Measurements from ENCODE around the gene PRPSAP1. TPM values are rescaled to one million over a fixed set of nuclear protein-coding genes. Genes with fewer than 3 reads are reported as not detected.

The PRPSAP1 gene
- polyA plus RNA-seq, 4 donors: 66.8 to 92.6 (median 80.1) TPM

Other genes with a start within 250 kb of the PRPSAP1 start
- 10 to 100 TPM in 3 of 4 donors, under 1 TPM in 1; 0.55 to 26.8 (median 17.8) TPM for gene FOXJ1, start 212.7 kb downstream of the PRPSAP1 start, polyA plus RNA-seq (ENCODE audit: insufficient read length in 4 of 4)
- 10 to 100 TPM; 12.4 to 30.1 (median 28.0) TPM for gene RNF157, start 113.4 kb downstream of the PRPSAP1 start, polyA plus RNA-seq (ENCODE audit: insufficient read length in 4 of 4)
- gene UBALD2, start 88.6 kb downstream of the PRPSAP1 start, polyA plus RNA-seq (ENCODE audit: insufficient read length in 4 of 4): 10 to 100 TPM; 28.8 to 52.2 (median 30.1) TPM
- 10 to 100 TPM in 1 of 4 donors, 1 to 10 TPM in 3; 4.0 to 11.8 (median 4.9) TPM for gene QRICH2, start 45.6 kb downstream of the PRPSAP1 start, polyA plus RNA-seq (ENCODE audit: insufficient read length in 4 of 4)
- 1 to 10 TPM; 2.1 to 2.7 (median 2.2) TPM for gene SPHK1, start 30.7 kb upstream of the PRPSAP1 start, polyA plus RNA-seq (ENCODE audit: insufficient read length in 4 of 4)
- 10 to 100 TPM; 21.9 to 28.7 (median 25.6) TPM for gene UBE2O, start 99.2 kb upstream of the PRPSAP1 start, polyA plus RNA-seq (ENCODE audit: insufficient read length in 4 of 4)
- gene AANAT, start 113.7 kb upstream of the PRPSAP1 start, polyA plus RNA-seq (ENCODE audit: insufficient read length in 4 of 4): under 1 TPM in 3 of 4 donors, not detected in 1; 0.21 to 0.23 (median 0.22) TPM
- 1 to 10 TPM; 4.6 to 8.9 (median 6.2) TPM for gene RHBDF2, start 147.5 kb upstream of the PRPSAP1 start, polyA plus RNA-seq (ENCODE audit: insufficient read length in 4 of 4)
- 10 to 100 TPM; 11.0 to 19.0 (median 15.6) TPM for gene CYGB, start 183.8 kb upstream of the PRPSAP1 start, polyA plus RNA-seq (ENCODE audit: insufficient read length in 4 of 4)
- gene PRCD, start 186.1 kb upstream of the PRPSAP1 start, polyA plus RNA-seq (ENCODE audit: insufficient read length in 4 of 4): 1 to 10 TPM; 3.0 to 4.5 (median 3.3) TPM
- 10 to 100 TPM in 3 of 4 donors, under 1 TPM in 1; 0.55 to 12.3 (median 11.3) TPM for gene ST6GALNAC2, start 231.9 kb upstream of the PRPSAP1 start, polyA plus RNA-seq (ENCODE audit: insufficient read length in 4 of 4)

Measured in left renal pelvis (tissue), 4 donors.